ENCODE measurements around the gene SRSF1.
"Not testable (repeated sequence)": the region's sequence is repeated elsewhere in the genome, so short reads cannot be mapped to it uniquely, and the experiment has no call there.

The SRSF1 gene

GRCh38 chr17:57962279-57963148 is 44.5 kb downstream of the SRSF1 start:
- no peak for DNase-seq

GRCh38 chr17:57959929-57960328 is 47.1 kb downstream of the SRSF1 start:
- DNase-seq: no peak

- DNase-seq: not testable (repeated sequence)
Measured at GRCh38 chr17:57958391-57958790, 48.7 kb downstream of the SRSF1 start.

GRCh38 chr17:57957886-57958285 is 49.2 kb downstream of the SRSF1 start:
- DNase-seq: no peak

- DNase-seq: no peak
Measured at GRCh38 chr17:57957120-57957850, 49.8 kb downstream of the SRSF1 start.

- DNase-seq: peak; percentile 7
Measured at GRCh38 chr17:57956291-57957119, 50.5 kb downstream of the SRSF1 start.

- DNase-seq: peak; percentile 77
Measured at GRCh38 chr17:57955183-57955931, 51.7 kb downstream of the SRSF1 start, which contains the start of gene CUEDC1. CUEDC1 (minus strand) TSS chr17:57955412; CDS start chr17:57885564, 69,848 bp downstream.

- no peak for DNase-seq
Measured at GRCh38 chr17:57954397-57955182, 52.5 kb downstream of the SRSF1 start.

GRCh38 chr17:57953705-57954396 is 53.2 kb downstream of the SRSF1 start:
- no peak for DNase-seq
